Measurements from ENCODE around the gene THSD4. TPM values are rescaled to one million over a fixed set of nuclear protein-coding genes. Genes with fewer than 3 reads are reported as not detected.

THSD4 gene
- total and polyA plus RNA-seq, 2 of the 4 experiments (the other 2 are of a cell fraction) = 25.5 to 31.1 TPM

GRCh38 chr15:71647487-71647808 lies 532.2 kb downstream of the THSD4 start:
- Histone ChIP-seq H3K9ac (ENCODE audit: low read depth, low read length) (no peak overlapping the region), H4K5ac (ENCODE audit: low read depth, low read length) (no peak overlapping the region), H3K4ac (ENCODE audit: low read depth, low read length) (no peak overlapping the region), H3K4me2 (ENCODE audit: low read depth, low read length) (no peak overlapping the region), H3K9me1 (ENCODE audit: insufficient read depth, low read length) (peaks cover 6% of the 10 kb centered on the region; the same call in 1 of the 2 replicates), H3K27me3 (ENCODE audit: control insufficient read depth, insufficient read depth, low read length) (no peaks in the 10 kb centered on the region), H3K23ac (ENCODE audit: low read depth, low read length) (no peak overlapping the region), H3K36me3 (ENCODE audit: control insufficient read depth, insufficient read depth, low read length) (no peaks in the 10 kb centered on the region), H3K18ac (ENCODE audit: low read depth, low read length) (no peak overlapping the region), H3K14ac (replicated peaks; ENCODE audit: low read depth, low read length) (no peak overlapping the region), H3K4me3 (ENCODE audit: insufficient read depth, low read depth, low read length) (no peak overlapping the region), H4K91ac (ENCODE audit: insufficient read depth, low read depth, low read length) (no peak overlapping the region), H2AFZ (replicated peaks; ENCODE audit: low read length, poor library complexity) (no peak overlapping the region), H2BK15ac (ENCODE audit: low read depth, low read length) (no peak overlapping the region), H3K4me1 (ENCODE audit: control insufficient read depth, insufficient read depth, low read length) (peaks cover 3% of the 10 kb centered on the region), H2AK5ac (ENCODE audit: low read depth, low read length) (no peak overlapping the region), H2BK20ac (ENCODE audit: low read depth, low read length) (no peak overlapping the region), H4K20me1 (ENCODE audit: insufficient read depth, low read length) (peaks cover 5% of the 10 kb centered on the region; the same call in 1 of the 2 replicates), H3K27ac (ENCODE audit: insufficient read depth, low read length) (no peak overlapping the region), H3K79me1 (ENCODE audit: low read depth in 1 of 2, low read length in 2 of 2) (peaks cover 0 to 2% of the 10 kb centered on the region in 2 experiments; a peak in 1 of 4 replicates), H2AK9ac (replicated peaks; ENCODE audit: low read depth, low read length, poor library complexity) (no peak overlapping the region), H2BK5ac (ENCODE audit: low read depth, low read length, poor library complexity, severe bottlenecking) (no peak overlapping the region), H3K56ac (ENCODE audit: extremely low read depth, insufficient read depth, low read length) (no peak overlapping the region), H4K8ac (ENCODE audit: low read depth in 2 of 2, low read length in 2 of 2) (no peak overlapping the region), H3K9me3 (ENCODE audit: control insufficient read depth, insufficient read depth, low read length) (no peaks in the 10 kb centered on the region), H2BK120ac (ENCODE audit: low read depth, low read length) (no peak overlapping the region)
- TF ChIP-seq USF2 (IDR thresholded peaks at IDR 0.05; ENCODE audit: low read depth, low read length) (no peak), MXI1 (IDR thresholded peaks at IDR 0.05; ENCODE audit: borderline replicate concordance, low read depth, low read length) (no peak)
- DNase-seq (peak; percentile 23), ATAC-seq (ENCODE audit: low read depth) (no peak)
- intact Hi-C loops (cut with micrococcal nuclease) = no loop called here
- dilution Hi-C loops (cut with HindIII; ENCODE audit: low sequenced_read_pairs, unreplicated experiment) = no loop called here
- ChIA-PET POLR2A (ENCODE audit: unreplicated experiment) (no interaction called here), CTCF (interaction anchor here (1.6 kb wide), 1 partner anchor 72 kb away, joined by 3 read pairs; no protein-coding TSS in a partner anchor)
- WGBS, 2 experiments (ENCODE audit: extremely low coverage in 2 of 2, insufficient read length in 1 of 2) = no CpG with 5 or more reads among the region's 4 CpGs
- no TSS peak for BruUV-seq (replicated peaks)
- in situ Hi-C loops (cut with MboI; ENCODE audit: low sequenced_read_pairs) = no loop called here

Data from IMR-90 (cell line).